WTC11 (cell line): ENCODE results near the gene WNT8A.

ENCODE experiments used
- CREM ChIP-seq: sonication (generic); formaldehyde crosslinking; IDR thresholded peaks from 2 replicates; pipeline ENCODE4 v1.8.1; 2022; ENCODE audit warnings: mild to moderate bottlenecking, missing genetic modification reagents, moderate library complexity
- JUN ChIP-seq: sonication (generic); formaldehyde crosslinking; IDR thresholded peaks from 2 replicates; pipeline ENCODE4 v1.8.0; 2023; ENCODE audit warnings: mild to moderate bottlenecking, missing genetic modification reagents
- SP1 ChIP-seq: sonication (generic); formaldehyde crosslinking; conservative IDR thresholded peaks from 2 replicates; pipeline ENCODE4 v1.8.1; 2022; ENCODE audit warnings: missing genetic modification reagents
- TF ChIP-seq, protein P1 (sequence below): fragments of 200-600 bp; IDR thresholded peaks from 2 replicates; pipeline ENCODE4 v1.8.0; 2022; ENCODE audit warnings: antibody characterized with exemption
- TF ChIP-seq, protein P2 (sequence below): sonication (generic); formaldehyde crosslinking; IDR thresholded peaks from 2 replicates; pipeline ENCODE4 v1.8.0; 2022; ENCODE audit warnings: missing genetic modification reagents

DNA sequence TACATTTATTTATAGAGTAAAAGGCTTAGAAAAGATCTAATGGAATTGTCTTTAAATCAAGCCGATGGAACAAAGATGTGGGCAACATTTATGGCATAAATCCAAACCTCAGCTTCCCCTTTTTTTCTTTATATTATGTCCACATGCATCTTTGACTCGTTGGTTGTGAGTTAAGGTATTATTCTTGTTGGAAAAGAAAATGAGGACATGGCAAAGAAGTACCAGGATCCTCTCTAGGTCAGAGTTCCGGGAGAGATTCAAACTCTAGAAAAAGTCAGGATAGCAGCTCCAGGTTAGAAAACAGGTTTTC lies 55.9 kb downstream of the WNT8A start:
- TF ChIP-seq, protein P1, sequence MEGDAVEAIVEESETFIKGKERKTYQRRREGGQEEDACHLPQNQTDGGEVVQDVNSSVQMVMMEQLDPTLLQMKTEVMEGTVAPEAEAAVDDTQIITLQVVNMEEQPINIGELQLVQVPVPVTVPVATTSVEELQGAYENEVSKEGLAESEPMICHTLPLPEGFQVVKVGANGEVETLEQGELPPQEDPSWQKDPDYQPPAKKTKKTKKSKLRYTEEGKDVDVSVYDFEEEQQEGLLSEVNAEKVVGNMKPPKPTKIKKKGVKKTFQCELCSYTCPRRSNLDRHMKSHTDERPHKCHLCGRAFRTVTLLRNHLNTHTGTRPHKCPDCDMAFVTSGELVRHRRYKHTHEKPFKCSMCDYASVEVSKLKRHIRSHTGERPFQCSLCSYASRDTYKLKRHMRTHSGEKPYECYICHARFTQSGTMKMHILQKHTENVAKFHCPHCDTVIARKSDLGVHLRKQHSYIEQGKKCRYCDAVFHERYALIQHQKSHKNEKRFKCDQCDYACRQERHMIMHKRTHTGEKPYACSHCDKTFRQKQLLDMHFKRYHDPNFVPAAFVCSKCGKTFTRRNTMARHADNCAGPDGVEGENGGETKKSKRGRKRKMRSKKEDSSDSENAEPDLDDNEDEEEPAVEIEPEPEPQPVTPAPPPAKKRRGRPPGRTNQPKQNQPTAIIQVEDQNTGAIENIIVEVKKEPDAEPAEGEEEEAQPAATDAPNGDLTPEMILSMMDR: no peak
- TF ChIP-seq, protein P2, sequence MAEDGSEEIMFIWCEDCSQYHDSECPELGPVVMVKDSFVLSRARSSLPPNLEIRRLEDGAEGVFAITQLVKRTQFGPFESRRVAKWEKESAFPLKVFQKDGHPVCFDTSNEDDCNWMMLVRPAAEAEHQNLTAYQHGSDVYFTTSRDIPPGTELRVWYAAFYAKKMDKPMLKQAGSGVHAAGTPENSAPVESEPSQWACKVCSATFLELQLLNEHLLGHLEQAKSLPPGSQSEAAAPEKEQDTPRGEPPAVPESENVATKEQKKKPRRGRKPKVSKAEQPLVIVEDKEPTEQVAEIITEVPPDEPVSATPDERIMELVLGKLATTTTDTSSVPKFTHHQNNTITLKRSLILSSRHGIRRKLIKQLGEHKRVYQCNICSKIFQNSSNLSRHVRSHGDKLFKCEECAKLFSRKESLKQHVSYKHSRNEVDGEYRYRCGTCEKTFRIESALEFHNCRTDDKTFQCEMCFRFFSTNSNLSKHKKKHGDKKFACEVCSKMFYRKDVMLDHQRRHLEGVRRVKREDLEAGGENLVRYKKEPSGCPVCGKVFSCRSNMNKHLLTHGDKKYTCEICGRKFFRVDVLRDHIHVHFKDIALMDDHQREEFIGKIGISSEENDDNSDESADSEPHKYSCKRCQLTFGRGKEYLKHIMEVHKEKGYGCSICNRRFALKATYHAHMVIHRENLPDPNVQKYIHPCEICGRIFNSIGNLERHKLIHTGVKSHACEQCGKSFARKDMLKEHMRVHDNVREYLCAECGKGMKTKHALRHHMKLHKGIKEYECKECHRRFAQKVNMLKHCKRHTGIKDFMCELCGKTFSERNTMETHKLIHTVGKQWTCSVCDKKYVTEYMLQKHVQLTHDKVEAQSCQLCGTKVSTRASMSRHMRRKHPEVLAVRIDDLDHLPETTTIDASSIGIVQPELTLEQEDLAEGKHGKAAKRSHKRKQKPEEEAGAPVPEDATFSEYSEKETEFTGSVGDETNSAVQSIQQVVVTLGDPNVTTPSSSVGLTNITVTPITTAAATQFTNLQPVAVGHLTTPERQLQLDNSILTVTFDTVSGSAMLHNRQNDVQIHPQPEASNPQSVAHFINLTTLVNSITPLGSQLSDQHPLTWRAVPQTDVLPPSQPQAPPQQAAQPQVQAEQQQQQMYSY (CRISPR knock-in tag): no peak
- TF ChIP-seq JUN (CRISPR knock-in tag): no peak
- no peak for TF ChIP-seq CREM
- no peak for TF ChIP-seq SP1 (CRISPR knock-in tag)
